Measurements from ENCODE around the gene PPP1R26. TPM values are rescaled to one million over a fixed set of nuclear protein-coding genes. Genes with fewer than 3 reads are reported as not detected.
"Not testable (repeated sequence)": the region's sequence is repeated elsewhere in the genome, so short reads cannot be mapped to it uniquely, and the experiment has no call there.

PPP1R26 gene, protein sequence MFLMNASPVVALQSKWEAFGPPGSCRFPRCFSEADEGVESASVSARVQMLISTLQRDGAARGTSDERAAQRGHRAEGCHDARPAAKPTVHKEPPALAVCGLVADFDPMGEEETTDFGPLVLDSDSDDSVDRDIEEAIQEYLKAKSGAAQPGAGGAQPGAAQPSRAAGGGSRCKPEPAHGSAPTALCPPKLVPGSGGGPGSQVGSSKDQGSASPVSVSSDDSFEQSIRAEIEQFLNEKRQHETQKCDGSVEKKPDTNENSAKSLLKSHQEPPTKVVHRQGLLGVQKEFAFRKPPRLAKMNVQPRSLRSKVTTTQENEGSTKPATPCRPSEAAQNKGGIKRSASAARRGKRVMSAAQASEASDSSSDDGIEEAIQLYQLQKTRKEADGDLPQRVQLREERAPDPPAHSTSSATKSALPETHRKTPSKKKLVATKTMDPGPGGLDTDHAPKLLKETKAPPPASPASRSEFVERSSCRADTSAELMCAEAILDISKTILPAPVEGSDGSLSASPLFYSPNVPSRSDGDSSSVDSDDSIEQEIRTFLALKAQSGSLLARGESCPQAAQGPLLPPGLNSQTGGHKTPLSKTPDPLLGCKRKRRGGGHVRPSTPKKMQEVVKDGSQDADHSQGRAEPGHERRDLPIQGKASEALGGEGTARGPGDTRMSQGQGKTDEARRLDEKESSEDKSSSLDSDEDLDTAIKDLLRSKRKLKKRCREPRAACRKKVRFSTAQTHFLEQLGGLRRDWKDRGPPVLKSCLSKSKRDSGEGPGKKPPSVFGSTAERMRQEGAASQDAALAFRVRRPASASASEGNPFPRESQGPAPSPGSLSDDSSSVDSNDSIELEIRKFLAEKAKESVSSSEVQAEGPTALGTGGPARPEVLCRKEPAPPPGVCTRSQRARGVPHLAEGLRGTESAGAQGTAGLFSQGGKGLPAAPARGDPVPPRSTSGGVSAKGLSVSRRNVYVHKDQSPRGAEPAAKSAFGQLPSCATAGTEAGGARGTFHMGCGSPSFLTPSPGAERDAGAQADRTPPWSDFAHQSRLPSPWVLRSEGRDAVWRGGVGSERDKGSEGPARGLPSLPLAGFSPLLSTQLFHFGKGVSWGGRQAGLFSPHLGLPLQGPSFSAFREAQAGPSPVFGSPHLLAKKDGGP (N-terminal part only)
- total RNA-seq = 47.2 and 48.0 TPM in 2 replicates

DNA sequence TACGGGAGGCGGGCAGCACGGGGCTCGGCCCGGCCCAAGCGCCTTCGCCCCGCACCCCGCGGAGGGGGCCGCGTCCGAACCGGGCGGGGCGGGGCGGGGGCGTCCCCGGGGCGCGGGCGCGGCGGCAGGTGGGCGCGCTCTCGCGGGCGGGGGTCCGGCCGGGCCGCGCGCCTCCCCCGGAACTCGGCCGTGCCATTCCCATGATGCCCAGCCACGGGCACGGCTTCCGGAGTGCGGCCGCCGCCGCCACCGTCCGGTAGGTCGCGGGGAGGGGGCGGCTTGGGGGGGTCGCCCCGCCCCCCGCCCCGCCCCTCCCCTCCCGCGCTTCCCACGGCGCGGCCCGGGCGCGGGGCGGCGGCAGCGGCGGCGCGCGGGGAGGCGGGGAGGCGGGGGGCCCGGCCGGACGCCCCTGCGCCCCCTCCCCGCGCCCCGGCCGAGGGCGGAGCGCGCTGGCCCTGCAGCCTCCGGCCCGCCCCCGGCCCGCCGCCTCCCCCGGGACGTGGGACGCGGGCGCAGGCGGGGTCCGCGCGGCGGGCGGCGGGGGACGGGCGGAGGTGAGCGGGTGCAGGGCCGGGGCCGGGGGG, at the start of gene PPP1R26:
TSS of gene PPP1R26 (plus strand) at position 314 of the 584 bp plus-strand sequence. CDS start 4,729 bp downstream, outside the sequence.
- H3K27me3 ChIP-seq (ENCODE audit: control insufficient read depth, insufficient read depth, low read length) = no peaks in the 10 kb centered on the region
- peak within 1 kb of the TSS; percentile 88 for H3K4me3 ChIP-seq (ENCODE audit: low read depth, low read length)
- H3K36me3 ChIP-seq (ENCODE audit: control insufficient read depth, insufficient read depth, low read length) = no peaks in the 10 kb centered on the region
- TF ChIP-seq, protein P1, sequence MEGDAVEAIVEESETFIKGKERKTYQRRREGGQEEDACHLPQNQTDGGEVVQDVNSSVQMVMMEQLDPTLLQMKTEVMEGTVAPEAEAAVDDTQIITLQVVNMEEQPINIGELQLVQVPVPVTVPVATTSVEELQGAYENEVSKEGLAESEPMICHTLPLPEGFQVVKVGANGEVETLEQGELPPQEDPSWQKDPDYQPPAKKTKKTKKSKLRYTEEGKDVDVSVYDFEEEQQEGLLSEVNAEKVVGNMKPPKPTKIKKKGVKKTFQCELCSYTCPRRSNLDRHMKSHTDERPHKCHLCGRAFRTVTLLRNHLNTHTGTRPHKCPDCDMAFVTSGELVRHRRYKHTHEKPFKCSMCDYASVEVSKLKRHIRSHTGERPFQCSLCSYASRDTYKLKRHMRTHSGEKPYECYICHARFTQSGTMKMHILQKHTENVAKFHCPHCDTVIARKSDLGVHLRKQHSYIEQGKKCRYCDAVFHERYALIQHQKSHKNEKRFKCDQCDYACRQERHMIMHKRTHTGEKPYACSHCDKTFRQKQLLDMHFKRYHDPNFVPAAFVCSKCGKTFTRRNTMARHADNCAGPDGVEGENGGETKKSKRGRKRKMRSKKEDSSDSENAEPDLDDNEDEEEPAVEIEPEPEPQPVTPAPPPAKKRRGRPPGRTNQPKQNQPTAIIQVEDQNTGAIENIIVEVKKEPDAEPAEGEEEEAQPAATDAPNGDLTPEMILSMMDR (IDR thresholded peaks at IDR 0.05; ENCODE audit: insufficient read depth, low read length, poor library complexity, severe bottlenecking) = no peak
- DNase-seq (ENCODE audit: low read depth) = no peak

DNA sequence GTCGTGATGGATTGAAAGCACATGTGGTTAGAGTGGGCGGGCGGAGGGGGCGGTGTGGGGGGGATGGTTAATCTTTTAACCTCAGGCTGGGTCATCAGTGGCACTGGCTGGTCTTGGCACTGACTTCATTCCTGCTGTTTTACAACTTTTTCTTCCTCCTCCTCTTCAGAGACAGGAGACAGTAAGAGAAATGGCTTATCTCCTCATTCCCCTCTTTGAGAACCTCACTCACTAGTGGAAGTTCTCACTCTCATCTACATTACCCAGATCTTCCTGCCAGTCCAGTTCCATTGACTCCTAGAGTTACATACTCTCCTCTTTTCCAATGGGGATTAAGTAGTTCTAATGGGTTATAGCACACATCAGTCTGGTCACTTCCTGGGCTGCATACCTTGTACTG, 42.3 kb upstream of the PPP1R26 start:
- Histone ChIP-seq H3K27me3 (ENCODE audit: control insufficient read depth, insufficient read depth, low read length) (no peaks in the 10 kb centered on the region), H3K4me3 (ENCODE audit: low read depth, low read length) (no peak overlapping the region), H3K36me3 (ENCODE audit: control insufficient read depth, insufficient read depth, low read length) (no peaks in the 10 kb centered on the region)
- TF ChIP-seq, protein P1 (IDR thresholded peaks at IDR 0.05; ENCODE audit: insufficient read depth, low read length, poor library complexity, severe bottlenecking) = no peak
- no peak for DNase-seq (ENCODE audit: low read depth)

DNA sequence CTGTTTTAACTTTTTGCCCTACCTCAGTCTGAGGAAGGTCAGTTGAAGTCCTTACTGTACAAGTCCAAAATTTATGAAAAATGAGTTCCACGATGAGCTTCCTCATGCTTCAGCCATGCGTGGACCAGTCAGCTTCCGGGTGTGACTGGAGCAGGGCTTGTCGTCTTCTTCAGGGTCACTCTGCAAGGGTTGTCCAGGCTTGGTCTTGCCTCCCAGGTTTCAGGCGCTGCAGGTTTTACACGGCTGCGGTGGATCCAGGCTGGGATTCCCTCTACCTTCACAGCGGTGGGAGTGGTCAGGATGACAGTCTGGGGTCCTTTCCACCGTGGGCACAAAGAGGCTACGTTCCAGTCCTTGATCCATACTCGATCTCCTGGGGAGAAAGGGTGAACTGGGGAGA, 41.9 kb upstream of the PPP1R26 start:
- not testable (repeated sequence) for H3K4me3 ChIP-seq (ENCODE audit: low read depth, low read length); DNase-seq (ENCODE audit: low read depth); H3K27me3 ChIP-seq (ENCODE audit: control insufficient read depth, insufficient read depth, low read length); H3K36me3 ChIP-seq (ENCODE audit: control insufficient read depth, insufficient read depth, low read length)

DNA sequence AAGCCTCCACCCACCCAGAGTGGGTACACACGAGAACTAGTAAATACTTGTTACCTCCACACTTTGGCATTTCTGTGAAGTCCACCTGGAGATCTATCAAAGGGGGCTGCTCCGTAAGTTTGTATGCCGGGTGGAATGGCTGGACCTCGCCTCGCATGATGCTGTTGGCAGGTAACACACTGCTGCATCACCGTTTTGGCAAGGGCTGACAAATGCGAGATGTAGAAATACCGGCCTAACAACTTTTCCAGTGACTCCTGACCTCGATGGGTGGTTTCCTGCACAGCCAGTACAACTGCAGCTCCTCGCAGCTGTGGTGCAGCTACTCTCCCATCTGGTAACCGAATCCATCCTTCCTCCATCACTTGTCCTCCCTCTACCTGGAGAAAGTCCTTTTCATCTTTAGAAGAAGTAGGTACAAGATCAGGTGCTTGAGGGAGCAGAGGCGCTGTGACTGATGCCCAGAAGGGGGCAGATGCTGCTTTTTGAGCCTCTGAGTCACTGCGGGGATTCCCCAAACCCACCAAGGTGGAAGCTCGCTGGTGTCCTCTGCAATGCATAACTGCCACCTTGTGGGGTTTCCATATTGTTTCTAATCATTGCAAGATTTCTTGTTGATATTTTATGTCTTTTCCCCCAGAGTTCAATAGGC, 40.9 kb upstream of the PPP1R26 start:
- DNase-seq (ENCODE audit: low read depth); H3K4me3 ChIP-seq (ENCODE audit: low read depth, low read length); H3K27me3 ChIP-seq (ENCODE audit: control insufficient read depth, insufficient read depth, low read length); H3K36me3 ChIP-seq (ENCODE audit: control insufficient read depth, insufficient read depth, low read length): not testable (repeated sequence)

DNA sequence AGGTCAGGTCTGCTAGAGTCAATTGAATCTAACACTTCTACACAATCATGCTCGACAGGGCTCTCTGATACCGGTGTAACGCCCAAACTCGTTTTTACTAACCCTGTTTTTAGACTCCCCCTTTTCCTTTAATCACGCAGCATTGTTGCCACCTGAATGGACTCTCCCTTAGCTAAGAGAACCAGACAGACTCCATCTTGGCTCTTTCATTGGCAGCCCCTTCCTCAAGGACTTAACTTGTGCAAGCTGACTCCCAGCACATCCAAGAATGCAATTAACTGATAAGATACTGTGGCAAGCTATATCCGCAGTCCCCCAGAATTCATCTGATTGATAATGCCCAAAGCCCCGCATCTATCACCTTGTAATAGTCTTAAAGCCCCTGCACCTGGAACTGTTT, 40.1 kb upstream of the PPP1R26 start:
- not testable (repeated sequence) for H3K27me3 ChIP-seq (ENCODE audit: control insufficient read depth, insufficient read depth, low read length); DNase-seq (ENCODE audit: low read depth); H3K36me3 ChIP-seq (ENCODE audit: control insufficient read depth, insufficient read depth, low read length); H3K4me3 ChIP-seq (ENCODE audit: low read depth, low read length)

DNA sequence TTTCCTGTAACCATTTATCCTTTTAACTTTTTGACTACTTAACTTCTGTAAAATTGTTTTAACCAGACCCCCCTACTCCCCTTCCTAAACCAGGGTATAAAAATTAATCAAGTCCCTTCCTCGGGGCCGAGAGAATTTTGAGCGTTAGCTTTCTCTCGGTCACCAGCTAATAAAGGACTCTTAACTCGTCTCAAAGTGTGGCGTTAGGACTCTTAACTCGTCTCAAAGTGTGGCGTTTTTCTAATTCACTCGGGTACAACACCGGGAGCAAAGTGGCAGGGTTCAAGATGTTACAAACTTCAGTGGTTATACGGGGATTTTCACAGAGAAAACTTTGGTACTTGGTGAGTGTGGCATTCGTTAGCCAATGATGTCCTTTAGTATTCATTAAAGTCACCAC, 39.7 kb upstream of the PPP1R26 start:
- Histone ChIP-seq H3K36me3 (ENCODE audit: control insufficient read depth, insufficient read depth, low read length) (no peaks in the 10 kb centered on the region), H3K27me3 (ENCODE audit: control insufficient read depth, insufficient read depth, low read length) (peaks cover 9% of the 10 kb centered on the region), H3K4me3 (ENCODE audit: low read depth, low read length) (no peak overlapping the region)
- TF ChIP-seq, protein P1 (IDR thresholded peaks at IDR 0.05; ENCODE audit: insufficient read depth, low read length, poor library complexity, severe bottlenecking) = no peak
- no peak for DNase-seq (ENCODE audit: low read depth)

Data from kidney epithelial cell (primary cell).